Fibroblast of pulmonary artery (primary cell): Measurements from ENCODE around the gene ARCN1.

Source experiments
- DNase-seq: peaks from one replicate; pipeline ENCODE4 v3.0.0-alpha.2; 2010; ENCODE audit warnings: low read depth
- H3K4me3 ChIP-seq: replicated peaks from 2 replicates; pipeline ENCODE4 v1.5.1; 2011; ENCODE audit warnings: low read depth, mild to moderate bottlenecking, control low read depth, low read length, moderate library complexity
- TF ChIP-seq, protein P1 (sequence below): IDR thresholded peaks from 2 replicates; pipeline ENCODE4 v1.5.1; 2011; ENCODE audit warnings: mild to moderate bottlenecking, control low read depth, low read length, inconsistent platforms; ENCODE audit errors: missing control alignments

ARCN1 gene

DNA sequence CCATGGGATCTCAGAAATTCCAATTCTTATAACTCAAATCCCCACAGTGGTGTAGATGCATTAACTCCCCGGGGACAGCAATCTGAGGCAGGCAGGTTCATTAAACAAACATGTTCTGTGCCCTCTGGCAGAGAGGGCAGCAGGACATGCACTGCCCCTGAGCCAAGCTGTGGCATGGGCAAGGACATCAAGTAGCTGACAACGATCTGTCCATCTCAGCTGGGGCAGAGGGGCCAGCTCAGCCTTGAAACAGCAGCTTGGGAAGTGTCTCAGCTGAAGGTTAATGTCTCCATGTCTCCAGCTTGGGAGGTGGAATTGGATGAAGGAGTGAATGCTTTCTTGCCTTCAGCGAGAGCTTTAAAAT, 27.6 kb upstream of the ARCN1 start:
- TF ChIP-seq, protein P1, sequence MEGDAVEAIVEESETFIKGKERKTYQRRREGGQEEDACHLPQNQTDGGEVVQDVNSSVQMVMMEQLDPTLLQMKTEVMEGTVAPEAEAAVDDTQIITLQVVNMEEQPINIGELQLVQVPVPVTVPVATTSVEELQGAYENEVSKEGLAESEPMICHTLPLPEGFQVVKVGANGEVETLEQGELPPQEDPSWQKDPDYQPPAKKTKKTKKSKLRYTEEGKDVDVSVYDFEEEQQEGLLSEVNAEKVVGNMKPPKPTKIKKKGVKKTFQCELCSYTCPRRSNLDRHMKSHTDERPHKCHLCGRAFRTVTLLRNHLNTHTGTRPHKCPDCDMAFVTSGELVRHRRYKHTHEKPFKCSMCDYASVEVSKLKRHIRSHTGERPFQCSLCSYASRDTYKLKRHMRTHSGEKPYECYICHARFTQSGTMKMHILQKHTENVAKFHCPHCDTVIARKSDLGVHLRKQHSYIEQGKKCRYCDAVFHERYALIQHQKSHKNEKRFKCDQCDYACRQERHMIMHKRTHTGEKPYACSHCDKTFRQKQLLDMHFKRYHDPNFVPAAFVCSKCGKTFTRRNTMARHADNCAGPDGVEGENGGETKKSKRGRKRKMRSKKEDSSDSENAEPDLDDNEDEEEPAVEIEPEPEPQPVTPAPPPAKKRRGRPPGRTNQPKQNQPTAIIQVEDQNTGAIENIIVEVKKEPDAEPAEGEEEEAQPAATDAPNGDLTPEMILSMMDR: no peak

DNA sequence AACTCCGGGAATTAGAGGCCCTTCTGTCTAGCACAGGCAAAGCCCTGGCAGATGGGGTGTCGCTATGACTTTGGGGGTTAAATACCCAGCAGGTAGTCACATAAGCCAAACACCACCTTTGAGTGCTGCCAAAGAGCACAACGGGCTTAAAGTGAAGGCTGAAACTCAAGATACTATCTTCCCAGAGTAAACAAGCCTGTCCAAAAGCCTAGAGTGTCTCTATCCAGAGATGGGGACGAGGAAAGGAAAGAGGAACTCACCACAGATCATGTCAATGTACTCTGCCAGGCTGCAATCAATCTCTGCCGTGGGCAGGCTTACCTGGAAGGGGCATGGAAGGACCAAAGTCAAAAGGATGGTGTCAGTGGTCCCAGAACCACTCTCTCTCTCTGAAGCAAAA, 26.7 kb upstream of the ARCN1 start:
- TF ChIP-seq, protein P1: no peak
- no peak overlapping the region for H3K4me3 ChIP-seq
- no peak for DNase-seq

More for the DNA sequence above, 27.6 kb upstream of the ARCN1 start:
- no peak overlapping the region for H3K4me3 ChIP-seq
- DNase-seq: no peak

DNA sequence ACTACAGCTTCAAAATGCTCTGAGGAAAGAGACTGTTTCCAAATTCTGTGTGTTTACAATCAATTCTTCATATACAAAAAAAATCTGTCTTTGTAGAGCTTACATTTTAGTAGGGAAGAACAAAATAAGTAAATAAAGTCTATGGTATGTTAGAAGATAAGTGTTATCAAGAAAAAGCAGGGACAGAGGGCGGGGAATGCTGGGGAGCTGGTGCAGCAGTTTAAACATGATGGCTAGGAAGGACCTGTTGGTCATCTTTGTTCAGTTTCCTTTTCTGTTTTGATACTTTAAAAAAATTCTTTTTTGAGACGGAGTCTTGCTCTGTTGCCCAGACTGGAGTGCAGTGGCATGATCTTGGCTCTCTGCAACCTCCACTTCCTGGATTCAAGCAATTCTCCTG, 25.1 kb upstream of the ARCN1 start:
- TF ChIP-seq, protein P1: no peak
- no peak overlapping the region for H3K4me3 ChIP-seq
- DNase-seq: no peak

DNA sequence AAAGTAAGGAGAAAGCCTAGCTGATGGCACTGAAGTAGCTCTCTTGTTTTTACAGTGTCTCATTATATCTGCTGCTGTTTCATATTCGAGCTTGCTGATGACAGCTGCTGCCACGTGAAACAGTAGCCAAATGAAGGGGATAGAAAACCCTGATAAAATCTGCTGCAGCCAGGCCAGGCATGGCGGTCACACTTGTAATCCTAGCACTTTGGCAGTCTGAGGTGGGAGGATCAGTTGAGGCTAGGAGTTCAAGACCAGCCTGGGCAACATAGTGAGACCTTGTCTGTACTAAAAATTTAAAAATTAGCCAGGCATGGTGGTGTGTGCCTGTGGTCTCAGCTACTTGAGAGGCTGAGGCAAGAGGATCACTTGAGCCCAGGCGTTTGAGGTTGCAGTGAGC, 19.9 kb upstream of the ARCN1 start:
- DNase-seq: no peak
- H3K4me3 ChIP-seq: no peak overlapping the region
- TF ChIP-seq, protein P1: no peak

DNA sequence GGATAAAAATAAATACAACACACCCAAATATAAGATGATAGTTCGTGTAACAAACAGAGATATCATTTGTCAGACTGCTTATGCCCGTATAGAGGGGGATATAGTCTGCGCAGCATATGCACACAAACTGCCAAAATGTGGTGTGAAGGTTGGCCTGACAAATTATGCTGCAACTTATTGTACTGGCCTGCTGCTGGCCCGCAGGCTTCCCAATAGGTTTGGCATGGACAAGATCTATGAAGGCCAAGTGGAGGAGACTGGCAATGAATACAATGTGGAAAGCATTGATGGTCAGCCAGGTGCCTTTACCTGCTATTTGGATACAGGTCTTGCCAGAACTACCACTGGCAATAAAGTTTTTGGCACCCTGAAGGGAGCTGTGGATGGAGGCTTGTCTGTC, 11.4 kb upstream of the ARCN1 start:
- TF ChIP-seq, protein P1: no peak
- no peak for DNase-seq
- H3K4me3 ChIP-seq: no peak overlapping the region

DNA sequence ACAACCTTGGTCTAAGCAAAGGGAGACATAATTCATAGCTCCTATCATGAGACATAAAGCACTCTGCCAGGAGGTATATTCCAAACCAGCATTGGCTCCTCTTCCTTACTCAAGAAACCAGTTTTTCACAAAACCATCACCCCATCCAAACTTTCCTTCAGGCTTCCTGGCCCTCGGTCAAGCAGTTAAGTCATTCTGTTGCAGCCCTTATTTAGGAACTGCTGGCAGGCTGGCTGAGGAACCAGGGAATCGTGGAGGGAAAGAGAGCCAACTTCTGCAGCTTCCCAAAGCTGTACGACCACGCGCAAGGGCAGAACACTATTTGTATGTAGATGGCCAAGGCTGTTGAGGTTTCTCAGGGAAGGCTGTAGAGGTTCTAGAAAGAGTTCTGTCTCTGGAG, 7.2 kb upstream of the ARCN1 start:
- TF ChIP-seq, protein P1: no peak
- H3K4me3 ChIP-seq: peak overlapping the region; percentile 71
- DNase-seq: peak; percentile 31

DNA sequence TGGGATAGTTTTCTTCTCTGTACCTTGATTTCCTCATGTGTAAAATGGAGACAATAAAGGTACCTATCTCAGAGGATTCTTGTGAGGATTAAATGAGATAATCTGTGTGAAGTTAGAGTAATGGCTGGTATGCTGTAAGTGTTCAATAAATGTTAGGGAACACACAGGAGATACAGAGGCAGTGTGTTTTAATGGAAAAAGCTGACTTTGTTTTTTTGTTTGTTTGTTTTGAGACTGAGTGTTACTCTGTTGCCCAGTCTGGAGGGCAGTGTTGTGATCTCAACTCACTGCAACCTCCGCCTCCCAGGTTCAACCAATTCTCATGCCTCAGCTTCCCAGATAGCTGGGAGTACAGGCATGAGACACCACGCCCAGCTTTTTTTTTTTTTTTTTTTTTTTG, 2.5 kb upstream of the ARCN1 start:
- H3K4me3 ChIP-seq: no peak overlapping the region
- TF ChIP-seq, protein P1: no peak
- DNase-seq: no peak
